HG03460 (cell line): ENCODE measurements around the gene TMBIM4.

Experiments
- ATAC-seq: cut with Tn5 transposase; IDR thresholded peaks from one replicate; pipeline ENCODE4 v1.9.1; 2021; ENCODE audit not compliant: unreplicated experiment

Gene TMBIM4

GRCh38 chr12:66142826-66143225 is 27.0 kb downstream of the TMBIM4 start:
- ATAC-seq, result no peak

GRCh38 chr12:66141299-66141698 is 28.5 kb downstream of the TMBIM4 start:
- no peak for ATAC-seq

DNA sequence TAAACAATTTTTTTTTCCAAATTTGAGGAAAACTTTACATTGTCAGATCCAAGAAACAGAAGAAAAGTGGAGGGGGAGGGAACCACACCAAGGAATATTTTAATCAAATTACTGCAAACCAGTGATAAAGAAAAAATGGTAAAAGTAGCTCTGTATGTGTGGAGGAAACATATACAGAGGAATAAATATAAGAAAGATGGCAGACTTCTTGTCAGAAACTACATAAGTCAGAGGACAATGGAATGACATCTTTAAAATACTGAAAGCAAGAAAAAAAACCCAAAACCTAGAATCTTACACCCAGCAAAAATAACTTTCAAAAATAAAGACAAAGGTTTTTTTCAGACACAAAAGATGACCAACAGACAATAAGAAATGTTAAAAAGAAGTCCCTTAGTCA is 29.1 kb downstream of the TMBIM4 start:
- no peak for ATAC-seq

GRCh38 chr12:66139328-66139727 is 30.5 kb downstream of the TMBIM4 start:
- ATAC-seq, result no peak

GRCh38 chr12:66137937-66138336 is 31.9 kb downstream of the TMBIM4 start:
- ATAC-seq, result no peak

DNA sequence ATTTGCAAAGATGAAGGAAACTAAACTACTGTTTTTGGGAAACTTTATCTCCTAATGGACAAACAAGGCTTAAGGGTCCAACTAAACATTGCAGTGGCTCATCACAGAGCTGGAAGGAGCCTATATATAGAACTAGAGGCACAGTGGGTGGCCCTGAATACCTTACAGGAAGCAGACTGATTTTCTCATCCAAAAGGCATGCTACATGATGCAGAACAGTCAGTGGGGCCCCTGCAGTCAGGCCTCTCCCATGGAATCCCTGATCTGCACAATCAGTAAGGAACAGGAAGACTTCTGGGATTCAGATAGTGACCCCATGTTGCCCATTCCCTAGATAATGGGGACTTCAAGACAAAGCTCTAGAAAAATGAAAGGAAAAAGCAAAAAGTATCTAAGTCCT is 37.4 kb downstream of the TMBIM4 start:
- no peak for ATAC-seq

DNA sequence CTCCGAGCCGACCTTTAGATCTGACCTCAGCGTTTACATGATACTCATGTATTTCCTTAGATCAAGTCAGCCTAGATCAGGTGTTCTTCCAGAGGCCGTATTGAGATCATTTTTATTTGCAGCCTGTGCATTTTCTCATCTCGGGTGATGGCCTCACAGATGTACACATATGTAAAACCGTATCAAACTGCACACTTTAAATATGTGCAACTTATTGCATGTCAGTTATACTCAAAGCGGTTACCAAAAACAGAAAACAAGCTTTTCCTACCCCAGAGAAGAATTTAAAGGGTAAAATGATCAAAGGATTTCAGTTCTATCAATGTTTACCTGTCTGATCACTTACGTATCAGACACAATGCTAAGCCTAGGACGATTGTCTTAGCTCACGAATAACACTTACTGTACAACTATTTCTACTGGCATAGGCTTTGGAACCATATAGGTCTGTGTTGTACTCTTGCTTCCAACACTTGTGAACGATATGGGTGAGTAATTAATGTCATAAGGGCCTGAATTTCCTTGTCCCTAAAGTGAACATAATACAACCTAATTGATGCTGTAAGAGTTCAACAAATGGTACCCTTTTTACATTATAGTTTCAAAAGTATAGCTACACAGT is 38.6 kb downstream of the TMBIM4 start:
- peak; percentile 1 for ATAC-seq

DNA sequence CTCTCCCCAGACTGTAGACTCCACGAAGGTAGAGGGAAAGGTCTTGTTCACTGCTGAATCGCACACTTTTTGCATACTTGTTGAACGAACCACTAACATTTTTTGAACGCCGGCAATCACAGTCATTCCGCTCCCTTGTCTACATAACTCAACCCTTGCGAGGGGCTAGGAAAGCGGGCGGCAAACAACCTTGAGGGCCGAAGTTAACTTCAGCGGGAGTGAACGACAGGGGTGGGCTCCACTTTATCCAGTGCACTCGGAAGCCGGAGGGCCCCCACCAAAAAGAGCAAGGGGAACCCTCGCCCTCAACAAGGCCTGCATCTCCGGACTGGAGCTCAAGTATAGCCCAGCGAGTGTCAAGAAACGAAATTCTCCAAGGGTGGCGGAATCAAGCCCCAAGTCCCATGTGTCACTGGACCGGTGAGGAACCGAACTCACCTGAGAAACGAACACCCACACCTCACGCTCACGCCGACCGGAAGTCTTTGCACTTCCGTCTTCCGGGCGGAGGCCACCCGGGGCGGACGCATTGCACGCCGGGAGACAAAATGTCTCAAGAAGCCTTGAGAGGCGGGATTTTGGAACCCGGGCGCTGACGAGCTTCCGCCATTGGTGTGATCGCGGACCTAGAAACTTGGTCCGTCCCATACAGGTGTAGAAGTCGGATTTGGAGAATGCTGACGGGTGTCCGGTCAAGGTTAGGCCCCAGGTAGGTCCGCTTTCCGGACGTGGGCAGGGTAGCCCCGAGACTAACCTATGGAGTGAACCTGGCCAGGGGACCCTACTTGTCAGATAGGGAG is 39.3 kb downstream of the TMBIM4 start, which contains the start of gene LLPH:
Gene LLPH, minus strand, starts transcription at position 484 of the 800 bp plus-strand sequence. CDS start 1,644 bp downstream, outside the sequence.
- ATAC-seq, result peak; percentile 97

- no peak for ATAC-seq
Observed at GRCh38 chr12:66129934-66130266, 39.9 kb downstream of the TMBIM4 start.

DNA sequence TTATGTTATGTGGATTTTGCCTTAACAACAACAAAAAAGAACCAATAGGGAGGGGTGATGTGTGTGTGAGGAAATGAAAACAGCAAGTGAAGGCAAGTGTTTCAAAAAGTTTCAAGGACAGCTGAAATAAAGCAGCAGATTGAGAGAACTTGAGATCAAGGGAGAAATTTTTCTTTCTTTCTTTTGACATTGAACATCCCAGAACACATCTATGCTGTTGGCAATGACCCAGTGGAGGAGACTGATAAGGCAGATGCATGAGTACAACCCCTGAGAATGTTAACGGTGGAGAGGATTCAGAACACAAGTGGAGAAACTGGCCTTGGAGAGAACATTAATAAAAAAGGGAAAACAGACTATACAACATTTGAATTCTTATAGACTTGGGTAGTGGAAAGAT is 42.1 kb downstream of the TMBIM4 start:
- no peak for ATAC-seq

DNA sequence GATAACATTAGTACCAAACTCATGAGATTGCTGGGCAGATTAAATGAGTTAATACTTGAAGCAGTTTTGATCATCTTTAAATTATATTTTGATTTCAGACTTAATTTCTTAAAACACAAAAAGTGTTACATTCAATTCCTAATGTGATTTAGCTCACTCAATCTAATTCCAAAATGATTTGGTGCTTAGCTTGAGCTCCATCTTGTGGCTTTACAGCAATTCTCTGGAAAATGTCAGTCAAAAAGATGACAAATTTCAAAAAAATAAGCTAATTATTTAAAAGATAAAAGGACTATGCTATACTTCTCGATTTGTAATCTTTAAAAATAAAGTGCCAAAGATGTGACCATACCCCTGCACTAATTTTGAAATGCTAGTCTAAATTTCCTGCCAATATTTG is 49.3 kb downstream of the TMBIM4 start:
- ATAC-seq, result no peak

DNA sequence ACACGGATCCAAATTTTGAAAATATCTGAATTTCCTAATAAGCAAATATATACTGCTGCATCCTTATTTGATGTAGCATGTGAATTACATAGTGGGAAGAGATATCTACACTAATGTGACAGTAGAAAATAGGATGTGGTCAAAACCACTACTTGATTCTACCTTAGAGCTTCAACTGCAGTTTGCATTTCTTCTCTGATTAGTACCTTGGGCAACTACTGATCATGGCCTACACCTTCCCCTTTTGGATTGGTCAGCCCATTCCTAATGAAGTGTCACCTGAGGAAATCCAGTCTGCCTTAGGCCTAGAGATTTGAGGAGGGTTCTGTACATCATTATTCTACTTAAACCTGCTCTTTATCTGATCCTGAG is 49.9 kb downstream of the TMBIM4 start:
- ATAC-seq, result peak; percentile 63

- ATAC-seq, result no peak
Observed at GRCh38 chr12:66119229-66119869, 50.4 kb downstream of the TMBIM4 start.

DNA sequence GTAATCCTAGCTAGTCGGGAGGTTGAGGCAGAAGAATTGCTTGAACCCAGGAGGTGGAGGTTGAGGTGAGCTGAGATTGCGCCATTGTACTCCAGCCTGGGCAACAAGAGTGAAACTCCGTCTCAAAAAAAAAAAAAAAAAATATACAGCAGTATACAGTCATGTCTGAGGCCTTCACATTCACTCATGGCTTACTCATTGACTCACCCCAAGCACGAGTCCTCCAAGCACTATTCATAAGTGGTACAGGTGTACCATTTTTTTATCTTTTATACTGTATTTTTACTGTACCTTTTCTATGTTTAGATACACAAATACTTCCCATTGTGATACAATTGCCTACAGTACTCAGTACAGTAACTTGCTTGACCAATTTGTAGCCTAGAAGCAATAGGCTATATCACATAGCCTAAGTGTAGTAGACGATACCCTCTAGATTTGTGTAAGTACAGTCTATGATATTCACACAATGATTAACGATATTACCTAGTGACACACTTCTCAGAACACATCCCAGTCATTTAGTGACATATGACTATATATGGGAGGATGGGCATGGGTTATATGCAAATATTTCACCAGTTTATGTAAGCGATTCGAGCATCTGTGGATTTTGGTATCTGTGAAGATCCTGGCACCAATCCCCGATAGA is 51.4 kb downstream of the TMBIM4 start:
- no peak for ATAC-seq

GRCh38 chr12:66117242-66117641 is 52.6 kb downstream of the TMBIM4 start:
- ATAC-seq, result no peak

- no peak for ATAC-seq
Observed at GRCh38 chr12:66115071-66115600, 54.7 kb downstream of the TMBIM4 start.

GRCh38 chr12:66113471-66113870 is 56.3 kb downstream of the TMBIM4 start:
- no peak for ATAC-seq

DNA sequence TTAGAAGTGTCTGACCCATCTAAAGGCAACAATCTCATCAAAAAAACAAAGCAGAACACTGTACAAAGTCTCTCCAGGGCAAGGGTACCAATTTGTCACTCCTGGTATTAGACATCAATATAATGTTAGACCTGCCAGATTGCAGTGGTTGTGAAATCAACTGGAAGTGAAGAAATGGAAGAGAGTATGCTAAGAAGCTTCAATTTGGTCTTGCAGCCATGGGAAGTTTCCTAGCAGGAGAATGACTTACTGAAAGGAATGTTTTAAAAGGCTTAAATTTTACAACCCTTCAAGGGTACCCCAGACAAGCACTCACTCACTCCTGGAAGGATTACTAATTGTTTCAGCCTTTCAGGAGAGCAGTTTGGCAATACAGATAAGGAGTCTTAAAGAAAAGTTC is 58.2 kb downstream of the TMBIM4 start:
- no peak for ATAC-seq

GRCh38 chr12:66109056-66109455 is 60.7 kb downstream of the TMBIM4 start:
- ATAC-seq, result no peak

GRCh38 chr12:66108386-66108785 is 61.4 kb downstream of the TMBIM4 start:
- no peak for ATAC-seq

- peak; percentile 84 for ATAC-seq
Observed at GRCh38 chr12:66107451-66107915, 62.3 kb downstream of the TMBIM4 start.
